PC-3 (cell line): ENCODE results near the gene PTPRN2. TPM values are rescaled to one million over a fixed set of nuclear protein-coding genes. Genes with fewer than 3 reads are reported as not detected.
"Not testable (repeated sequence)": the region's sequence is repeated elsewhere in the genome, so short reads cannot be mapped to it uniquely, and the experiment has no call there.

Source experiments
- ATAC-seq: fragments of 200-7000 bp; cut with Tn5 transposase; 2 replicates; pipeline ENCODE4 v1.9.1; 2020; ENCODE audit warnings: mild to moderate bottlenecking, moderate library complexity
- BruUV-seq: library from RNA; stranded (reverse); fragments of 400-500 nt; replicated peaks from 2 replicates; lab custom pipeline; 2021; lab: Mats Ljungman, UMichigan
- CTCF ChIA-PET: fragments of 300-600 bp; sonication (Branson Sonifier 250); formaldehyde crosslinking; loops from one replicate; lab custom pipeline; 2022; ENCODE audit warnings: antibody characterized with exemption; lab: Charles Lee
- POLR2A ChIA-PET: fragments of 300-600 bp; sonication (Branson Sonifier 250); formaldehyde crosslinking; loops from one replicate; lab custom pipeline; 2022; ENCODE audit warnings: antibody characterized with exemption; ENCODE audit not compliant: unreplicated experiment; lab: Charles Lee
- DNase-seq: peaks from one replicate; pipeline ENCODE4 v3.0.0-alpha.2; 2015
- H2AFZ ChIP-seq: fragments of 300-600 bp; sonication (generic); 2 replicates; pipeline ENCODE4 v1.6.0; 2016; ENCODE audit warnings: antibody characterized with exemption, low read length
- H3F3A ChIP-seq: fragments of 300-600 bp; sonication (generic); one replicate; pipeline ENCODE4 v1.6.0; 2017; ENCODE audit warnings: antibody characterized with exemption, low read length, control low read depth, mild to moderate bottlenecking; ENCODE audit not compliant: unreplicated experiment
- H3K27ac ChIP-seq: fragments of 300-600 bp; sonication (generic); 2 replicates; pipeline ENCODE4 v1.5.1; 2016; ENCODE audit warnings: mild to moderate bottlenecking, low read length
- H3K27me3 ChIP-seq: fragments of 300-600 bp; sonication (generic); 2 replicates; pipeline ENCODE4 v1.6.1; 2016; ENCODE audit warnings: low read length, mixed read lengths
- H3K36me3 ChIP-seq: fragments of 300-600 bp; sonication (generic); 2 replicates; pipeline ENCODE4 v1.6.1; 2016; ENCODE audit warnings: low read depth, mixed run types, low read length, mixed read lengths
- H3K4me1 ChIP-seq: fragments of 300-600 bp; sonication (generic); 2 replicates; pipeline ENCODE4 v1.5.1; 2016; ENCODE audit warnings: low read length; ENCODE audit not compliant: insufficient read depth
- H3K4me2 ChIP-seq: fragments of 300-600 bp; sonication (generic); 2 replicates; pipeline ENCODE4 v1.6.0; 2016; ENCODE audit warnings: low read length
- H3K4me3 ChIP-seq: fragments of 300-600 bp; sonication (generic); 2 replicates; pipeline ENCODE4 v1.5.1; 2016; ENCODE audit warnings: mild to moderate bottlenecking, low read length, mixed read lengths
- H3K79me2 ChIP-seq: fragments of 300-600 bp; sonication (generic); 2 replicates; pipeline ENCODE4 v1.6.1; 2017; ENCODE audit warnings: low read length, mixed read lengths
- H3K9ac ChIP-seq: fragments of 300-600 bp; sonication (generic); 2 replicates; pipeline ENCODE4 v1.6.0; 2016; ENCODE audit warnings: mild to moderate bottlenecking, low read length
- H3K9me2 ChIP-seq: fragments of 300-600 bp; sonication (generic); replicated peaks from 2 replicates; pipeline ENCODE4 v1.6.1; 2016; ENCODE audit warnings: mixed run types, low read length, mixed read lengths
- H3K9me3 ChIP-seq: fragments of 300-600 bp; sonication (generic); 2 replicates; pipeline ENCODE4 v1.6.1; 2016; ENCODE audit warnings: low read length, mixed read lengths
- H4K20me1 ChIP-seq: fragments of 300-600 bp; sonication (generic); 2 replicates; pipeline ENCODE4 v1.6.1; 2016; ENCODE audit warnings: low read length, mixed read lengths
- EZH2 ChIP-seq: fragments of 300-600 bp; sonication (generic); IDR thresholded peaks from one replicate; pipeline ENCODE4 v1.6.1; 2017; ENCODE audit warnings: antibody characterized with exemption, mild to moderate bottlenecking, low read length; ENCODE audit not compliant: unreplicated experiment
- EZH2phosphoT487 ChIP-seq: fragments of 300-600 bp; sonication (generic); IDR thresholded peaks from 2 replicates; pipeline ENCODE4 v1.6.1; 2018; ENCODE audit warnings: mild to moderate bottlenecking, antibody characterized with exemption, low read length, borderline replicate concordance
- intact Hi-C: fragments of 100-400 bp; cut with micrococcal nuclease; formaldehyde crosslinking; loops from 2 replicates; pipeline ENCODE4 v1.9.0; 2023
- total RNA-seq: library from RNA; depleted of rRNA; stranded (reverse); fragments of >200 nt; gene quantifications from 2 replicates; pipeline ENCODE4 v1.2.3, GENCODE V29; 2014
- TF ChIP-seq, protein P1 (sequence below): fragments of 300-600 bp; sonication (generic); conservative IDR thresholded peaks from 2 replicates; pipeline ENCODE4 v1.5.1; 2017; ENCODE audit warnings: antibody characterized with exemption, low read depth, mild to moderate bottlenecking, low read length

The PTPRN2 gene
- total RNA-seq, 1 experiment from 2014 or later = 3.2 TPM

DNA sequence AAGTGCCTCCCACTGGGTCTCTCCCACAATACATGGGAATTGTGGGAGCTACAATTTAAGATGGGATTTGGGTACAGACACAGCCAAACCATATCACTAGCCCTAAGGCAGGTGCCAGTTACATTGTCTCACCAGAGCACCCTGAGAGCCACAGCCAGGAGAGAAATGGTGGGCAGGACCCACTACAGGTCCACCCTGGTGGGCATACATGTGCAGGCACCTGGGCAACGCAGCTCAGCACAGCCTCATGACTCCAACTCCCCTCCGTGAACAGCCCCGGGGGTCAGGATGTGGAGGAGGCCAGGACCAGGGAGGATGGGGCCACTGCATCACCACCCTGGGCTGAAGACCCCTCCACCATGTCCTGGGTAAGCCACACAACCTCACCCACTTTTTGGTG, 205.7 kb downstream of the PTPRN2 start:
- TF ChIP-seq EZH2 (no peak), EZH2phosphoT487 (no peak)
- TF ChIP-seq, protein P1, sequence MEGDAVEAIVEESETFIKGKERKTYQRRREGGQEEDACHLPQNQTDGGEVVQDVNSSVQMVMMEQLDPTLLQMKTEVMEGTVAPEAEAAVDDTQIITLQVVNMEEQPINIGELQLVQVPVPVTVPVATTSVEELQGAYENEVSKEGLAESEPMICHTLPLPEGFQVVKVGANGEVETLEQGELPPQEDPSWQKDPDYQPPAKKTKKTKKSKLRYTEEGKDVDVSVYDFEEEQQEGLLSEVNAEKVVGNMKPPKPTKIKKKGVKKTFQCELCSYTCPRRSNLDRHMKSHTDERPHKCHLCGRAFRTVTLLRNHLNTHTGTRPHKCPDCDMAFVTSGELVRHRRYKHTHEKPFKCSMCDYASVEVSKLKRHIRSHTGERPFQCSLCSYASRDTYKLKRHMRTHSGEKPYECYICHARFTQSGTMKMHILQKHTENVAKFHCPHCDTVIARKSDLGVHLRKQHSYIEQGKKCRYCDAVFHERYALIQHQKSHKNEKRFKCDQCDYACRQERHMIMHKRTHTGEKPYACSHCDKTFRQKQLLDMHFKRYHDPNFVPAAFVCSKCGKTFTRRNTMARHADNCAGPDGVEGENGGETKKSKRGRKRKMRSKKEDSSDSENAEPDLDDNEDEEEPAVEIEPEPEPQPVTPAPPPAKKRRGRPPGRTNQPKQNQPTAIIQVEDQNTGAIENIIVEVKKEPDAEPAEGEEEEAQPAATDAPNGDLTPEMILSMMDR = no peak
- H3K4me1 ChIP-seq = peaks cover 6% of the 10 kb centered on the region; the same call in 1 of the 2 replicates
- no peaks in the 10 kb centered on the region for H3F3A ChIP-seq
- no peak overlapping the region for H3K4me2 ChIP-seq
- H3K4me3 ChIP-seq = no peak overlapping the region
- H3K9ac ChIP-seq = no peak overlapping the region
- ATAC-seq (no peak), DNase-seq (no peak)
- BruUV-seq = no TSS peak
- no peak overlapping the region for H2AFZ ChIP-seq
- CTCF ChIA-PET = no interaction called here
- no peaks in the 10 kb centered on the region for H3K36me3 ChIP-seq
- no peaks in the 10 kb centered on the region for H4K20me1 ChIP-seq
- H3K27ac ChIP-seq = no peak overlapping the region
- intact Hi-C loops = no loop called here
- H3K9me3 ChIP-seq = no peaks in the 10 kb centered on the region
- POLR2A ChIA-PET = no interaction called here
- H3K9me2 ChIP-seq = no peaks in the 10 kb centered on the region
- H3K79me2 ChIP-seq = no peaks in the 10 kb centered on the region
- peaks cover 29% of the 10 kb centered on the region for H3K27me3 ChIP-seq

DNA sequence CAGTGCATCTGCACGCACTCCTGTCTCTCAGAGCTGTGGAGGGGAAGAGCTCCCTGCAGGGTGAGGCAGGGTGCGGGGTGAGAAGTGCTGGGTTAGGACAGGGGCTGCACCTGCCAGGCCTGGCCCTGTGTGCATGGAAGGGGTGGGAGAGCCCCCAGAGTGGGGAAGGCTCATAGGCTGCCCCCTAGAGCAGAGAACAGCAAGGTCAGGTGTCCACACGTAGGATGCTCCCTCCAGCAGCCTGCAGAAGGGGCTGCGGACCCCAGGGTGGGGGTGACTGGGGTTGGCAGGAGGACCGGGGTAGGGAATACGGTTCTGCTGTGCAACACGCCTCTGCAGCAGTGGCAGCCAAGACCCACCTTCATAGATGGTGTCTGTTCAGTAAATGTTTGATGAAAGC, 208.6 kb downstream of the PTPRN2 start:
- Histone ChIP-seq H2AFZ (no peak overlapping the region), H3K27ac (no peak overlapping the region), H3K4me2 (no peak overlapping the region), H3K27me3 (peaks cover 17% of the 10 kb centered on the region; the same call in 1 of the 2 replicates), H3K4me1 (peaks cover 18% of the 10 kb centered on the region; the same call in 1 of the 2 replicates), H3K9me2 (no peaks in the 10 kb centered on the region), H3K9ac (no peak overlapping the region), H3K36me3 (no peaks in the 10 kb centered on the region), H4K20me1 (no peaks in the 10 kb centered on the region), H3K9me3 (no peaks in the 10 kb centered on the region), H3F3A (no peaks in the 10 kb centered on the region), H3K4me3 (no peak overlapping the region), H3K79me2 (no peaks in the 10 kb centered on the region)
- no peak for TF ChIP-seq EZH2
- TF ChIP-seq, protein P1 = no peak
- no peak for TF ChIP-seq EZH2phosphoT487
- ChIA-PET CTCF (no interaction called here), POLR2A (no interaction called here)
- no TSS peak for BruUV-seq
- DNase-seq (no peak), ATAC-seq (no peak)
- intact Hi-C loops = no loop called here

DNA sequence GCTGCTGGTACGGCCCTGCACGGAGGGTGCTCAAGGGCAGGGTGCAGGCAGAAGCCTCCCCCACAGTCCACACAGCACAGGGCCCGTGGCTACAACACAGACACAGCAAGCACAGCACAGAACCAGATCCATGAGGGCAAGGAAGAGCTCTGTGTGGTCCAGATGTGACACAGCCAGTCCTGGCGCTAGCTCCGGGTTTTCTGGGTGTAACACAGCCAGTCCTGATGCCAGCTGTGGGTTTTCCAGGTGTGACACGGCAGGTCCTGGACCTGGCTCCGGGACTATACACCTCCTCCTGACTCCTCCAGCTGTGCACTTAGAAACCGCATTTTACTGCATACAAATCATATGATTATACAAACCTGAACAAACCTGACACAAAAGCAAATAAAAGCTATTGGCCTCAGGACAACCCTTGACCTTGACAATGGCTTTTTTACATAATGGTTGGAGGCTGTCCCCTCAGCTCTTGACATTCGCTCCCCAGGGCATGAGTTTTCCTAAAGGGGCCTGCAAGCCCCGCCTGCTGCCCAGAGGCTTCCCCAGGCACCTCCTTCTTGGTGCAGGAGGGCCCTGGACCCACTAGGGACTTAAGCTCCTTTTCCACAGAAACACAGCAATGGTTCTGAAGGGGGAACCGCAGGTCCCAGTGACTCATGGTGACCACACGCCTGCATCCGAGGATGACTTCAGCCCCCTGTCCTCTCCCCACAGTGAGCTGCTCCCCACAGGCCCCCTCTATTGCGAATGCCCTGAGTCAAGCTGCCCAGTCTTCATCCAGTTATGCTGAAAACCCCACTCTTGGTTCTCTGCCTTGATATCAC, 209.6 kb downstream of the PTPRN2 start:
- no peaks in the 10 kb centered on the region for H3F3A ChIP-seq
- H3K27me3 ChIP-seq = 0 out of 2 replicates have a peak, but pooled peaks cover 12% of the 10 kb centered on the region
- H3K9me2 ChIP-seq = no peaks in the 10 kb centered on the region
- intact Hi-C loops = no loop called here
- ATAC-seq (peak; percentile 33; the same call in 1 of the 2 replicates), DNase-seq (peak; percentile 35)
- ChIA-PET POLR2A (no interaction called here), CTCF (interaction anchor here (0.6 kb wide), 1 partner anchor 848 kb away, joined by 3 read pairs; no protein-coding TSS in a partner anchor)
- no peak overlapping the region for H3K9ac ChIP-seq
- H3K36me3 ChIP-seq = no peaks in the 10 kb centered on the region
- no peak overlapping the region for H3K4me2 ChIP-seq
- no peak for TF ChIP-seq EZH2phosphoT487
- TF ChIP-seq, protein P1 = no peak
- TF ChIP-seq EZH2 = no peak
- H3K4me3 ChIP-seq = no peak overlapping the region
- no peak overlapping the region for H3K27ac ChIP-seq
- no peaks in the 10 kb centered on the region for H3K79me2 ChIP-seq
- H3K4me1 ChIP-seq = peaks cover 19% of the 10 kb centered on the region; the same call in 1 of the 2 replicates
- H4K20me1 ChIP-seq = no peaks in the 10 kb centered on the region
- H3K9me3 ChIP-seq = no peaks in the 10 kb centered on the region
- BruUV-seq = no TSS peak
- H2AFZ ChIP-seq = no peak overlapping the region

DNA sequence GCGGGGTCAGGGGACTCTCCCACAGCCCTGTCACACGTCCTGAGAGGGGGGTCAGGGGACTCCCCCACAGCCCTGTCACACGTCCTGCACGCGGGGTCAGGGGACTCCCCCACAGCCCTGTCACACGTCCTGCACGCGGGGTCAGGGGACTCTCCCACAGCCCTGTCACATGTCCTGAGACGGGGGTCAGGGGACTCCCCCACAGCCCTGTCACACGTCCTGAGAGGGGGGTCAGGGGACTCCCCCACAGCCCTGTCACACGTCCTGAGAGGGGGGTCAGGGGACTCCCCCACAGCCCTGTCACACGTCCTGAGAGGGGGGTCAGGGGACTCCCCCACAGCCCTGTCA, 210.8 kb downstream of the PTPRN2 start:
- BruUV-seq = not testable (repeated sequence)
- H3K27me3 ChIP-seq = 0 out of 2 replicates have a peak, but pooled peaks cover 11% of the 10 kb centered on the region

More for the DNA sequence above, 210.8 kb downstream of the PTPRN2 start:
- H3F3A ChIP-seq, H3K4me2 ChIP-seq, intact Hi-C loops, DNase-seq, H3K9ac ChIP-seq, H3K9me2 ChIP-seq, H3K4me3 ChIP-seq, CTCF ChIA-PET, H3K9me3 ChIP-seq, ATAC-seq, H3K79me2 ChIP-seq, H3K27ac ChIP-seq, H4K20me1 ChIP-seq, H3K36me3 ChIP-seq, POLR2A ChIA-PET, H2AFZ ChIP-seq: not testable (repeated sequence)
- H3K4me1 ChIP-seq = peaks cover 19% of the 10 kb centered on the region; the same call in 1 of the 2 replicates
